Hematopoietic multipotent progenitor cell treated with erythropoietin and hydrocortisone succinate and interleukin-3 and kit ligand, for 8 days (in vitro differentiated cells): ENCODE data around the gene COG1.

Source experiments
- DNase-seq: peaks from one replicate; pipeline ENCODE4 v3.0.0-alpha.2; 2015

COG1 gene

DNA sequence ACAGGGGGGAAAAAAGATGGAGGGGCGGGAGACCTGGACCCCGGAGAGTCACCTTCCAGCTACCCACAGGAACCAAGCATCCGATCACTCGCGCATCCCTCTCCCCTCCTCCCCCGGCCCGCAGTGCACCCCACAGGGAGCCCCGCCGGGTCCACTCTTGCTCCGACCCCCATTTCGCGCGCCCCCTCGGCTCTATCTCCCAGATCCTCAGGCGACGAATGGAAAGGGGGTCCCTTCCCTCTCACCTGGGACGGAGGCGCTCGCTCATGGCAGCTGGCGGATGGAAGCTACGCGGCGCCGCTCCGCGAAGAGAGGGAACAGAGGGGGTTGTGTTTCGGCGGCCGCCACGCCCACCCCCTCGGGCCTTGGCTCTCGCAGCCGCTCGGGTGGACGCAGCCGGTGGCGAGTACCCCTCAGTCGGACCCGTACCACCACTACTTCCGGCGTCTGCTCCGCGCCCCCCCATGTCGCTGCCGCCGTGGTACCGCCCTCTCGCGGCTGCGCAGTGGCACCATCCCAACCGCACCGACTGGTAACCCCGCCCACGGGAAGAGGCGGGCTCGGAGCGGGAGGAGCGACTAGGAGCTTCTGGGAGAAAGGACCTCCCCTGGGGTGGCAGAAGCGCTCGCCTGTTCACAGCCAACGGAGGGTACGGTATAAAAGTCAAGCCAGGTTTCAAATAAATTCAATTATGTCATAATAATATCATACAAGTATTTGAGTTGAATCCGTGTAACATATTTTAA, 39.2 kb downstream of the COG1 start:
- DNase-seq: peak; percentile 95

DNA sequence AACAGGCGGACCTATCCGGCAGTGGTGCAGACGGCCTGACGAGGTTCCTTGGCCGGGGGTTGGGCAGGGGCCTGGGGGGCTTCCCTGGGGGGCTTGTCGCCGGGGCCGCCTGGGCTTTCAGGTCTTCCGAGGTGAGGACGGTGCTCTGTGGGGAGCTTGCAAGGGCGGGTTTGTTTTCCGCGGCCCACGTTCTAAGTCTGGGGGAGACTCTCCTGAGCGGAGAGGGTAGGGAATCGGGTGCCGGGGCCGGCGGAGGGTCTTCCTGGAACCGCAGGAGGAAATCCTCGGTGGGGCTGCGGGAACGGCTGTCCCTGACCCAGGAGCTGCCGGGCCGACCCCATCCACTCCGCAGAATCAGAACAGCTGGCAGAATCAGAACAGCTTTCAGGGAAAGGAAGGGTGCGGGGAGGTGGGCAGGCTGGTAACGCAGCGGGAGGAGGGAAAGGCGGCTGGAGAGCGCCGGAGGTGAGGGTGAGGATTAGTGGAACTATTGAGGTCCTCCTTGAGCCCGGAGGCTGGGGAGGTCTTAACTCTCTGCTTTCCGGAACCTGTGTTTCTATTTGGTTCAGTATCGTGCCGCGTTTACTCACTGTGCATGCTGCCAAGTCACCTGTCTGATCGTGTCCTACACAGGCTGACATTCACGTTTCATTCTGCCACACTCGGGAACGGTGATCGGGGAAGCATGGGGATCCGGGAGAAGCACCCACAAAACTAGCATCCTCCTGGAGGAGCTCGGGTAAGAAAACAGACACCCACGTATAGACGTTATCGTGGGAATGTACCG, 39.9 kb downstream of the COG1 start:
- peak; percentile 35 for DNase-seq

DNA sequence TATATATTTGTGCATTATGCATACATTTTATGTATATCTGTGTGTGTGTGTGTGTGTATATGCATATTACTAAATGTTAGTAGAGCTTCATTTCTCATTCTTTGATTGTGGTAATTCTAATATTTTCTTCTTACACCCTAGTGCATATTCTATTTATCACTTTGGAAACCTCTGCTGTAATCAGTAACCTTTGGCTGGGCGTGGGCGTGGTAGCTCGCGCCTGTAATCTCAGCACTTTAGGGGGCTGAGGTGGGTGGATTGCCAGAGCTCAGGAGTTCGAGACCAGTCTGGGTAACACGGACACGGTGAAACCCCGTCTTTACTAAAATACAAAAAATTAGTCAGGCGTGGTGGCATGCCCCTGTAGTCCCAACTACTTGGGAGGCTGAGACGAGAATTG, 41.9 kb downstream of the COG1 start:
- DNase-seq: no peak

DNA sequence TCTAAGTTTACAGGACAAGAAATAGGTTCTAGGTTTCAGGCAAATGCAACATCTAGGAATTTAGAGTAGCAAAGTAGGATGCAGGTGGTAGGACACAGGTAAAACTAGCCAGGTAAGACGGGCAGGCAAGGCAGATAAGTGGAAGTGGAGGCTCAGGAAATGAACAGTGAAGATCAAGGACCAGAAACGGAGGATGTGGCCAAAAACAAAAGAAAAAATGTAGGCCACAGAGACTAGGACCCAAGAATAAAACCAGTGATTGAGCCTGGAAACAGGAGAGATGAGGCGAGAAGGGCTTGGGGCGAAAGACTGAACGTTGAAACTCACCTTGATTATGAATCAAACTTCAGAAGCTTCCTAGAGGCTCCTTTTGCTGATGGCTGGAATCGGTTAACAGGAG, 44.9 kb downstream of the COG1 start:
- no peak for DNase-seq

DNA sequence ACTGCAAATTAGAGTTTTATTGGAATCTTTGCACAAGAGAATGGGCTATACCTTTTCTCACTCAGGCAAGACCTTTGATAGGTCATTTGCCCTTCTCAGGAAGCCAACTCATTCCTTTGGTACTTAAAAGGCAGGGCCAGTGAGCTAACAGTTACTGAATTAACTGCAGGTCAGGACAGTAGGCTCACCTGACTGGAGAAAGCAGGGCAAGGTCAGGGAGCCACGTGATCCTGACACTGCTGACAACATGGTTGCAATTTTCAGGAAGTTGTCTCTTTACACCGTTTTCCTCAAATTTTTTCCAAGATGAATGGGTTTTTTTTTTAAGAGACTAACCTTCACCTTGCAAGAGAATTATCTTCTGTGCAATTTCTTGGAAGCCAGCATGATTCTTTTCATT, 47.7 kb downstream of the COG1 start:
- no peak for DNase-seq

DNA sequence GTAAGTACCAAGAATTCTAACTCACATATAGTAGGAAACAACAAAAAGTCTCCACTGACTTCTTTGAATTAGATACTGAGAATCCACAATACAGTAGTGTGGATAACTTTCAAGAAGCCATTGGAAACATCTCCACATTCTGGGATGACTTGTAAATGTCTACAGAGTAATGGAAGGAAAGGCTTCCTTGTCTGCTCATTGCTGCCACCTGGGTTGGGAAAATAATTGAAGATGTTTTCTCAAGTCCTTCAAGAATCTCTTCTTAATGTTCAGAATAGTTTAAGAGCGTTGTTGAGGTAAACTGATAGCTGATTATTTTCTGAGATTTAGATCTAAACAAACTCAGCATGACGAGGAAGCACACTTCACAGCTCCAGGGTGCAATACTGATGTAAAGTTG, 54.9 kb downstream of the COG1 start:
- DNase-seq: no peak

DNA sequence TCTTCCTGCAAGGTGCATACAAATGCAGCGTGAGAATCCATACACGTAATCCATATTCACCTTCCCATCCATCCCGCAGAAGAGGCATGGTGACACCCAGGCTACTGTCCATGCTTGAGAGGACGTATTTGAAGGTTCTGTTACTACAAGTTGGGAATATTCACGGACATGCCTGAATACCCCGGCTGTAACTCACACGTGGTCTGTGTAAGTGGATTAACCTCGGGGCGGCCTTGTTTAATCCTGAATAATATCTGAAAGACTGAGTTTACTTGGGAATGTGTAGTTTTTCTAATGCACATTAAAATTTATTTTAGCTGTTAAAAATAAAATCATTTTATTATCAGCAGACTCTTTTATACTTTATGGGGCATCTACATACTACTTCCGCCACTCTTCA, 55.7 kb downstream of the COG1 start:
- no peak for DNase-seq

DNA sequence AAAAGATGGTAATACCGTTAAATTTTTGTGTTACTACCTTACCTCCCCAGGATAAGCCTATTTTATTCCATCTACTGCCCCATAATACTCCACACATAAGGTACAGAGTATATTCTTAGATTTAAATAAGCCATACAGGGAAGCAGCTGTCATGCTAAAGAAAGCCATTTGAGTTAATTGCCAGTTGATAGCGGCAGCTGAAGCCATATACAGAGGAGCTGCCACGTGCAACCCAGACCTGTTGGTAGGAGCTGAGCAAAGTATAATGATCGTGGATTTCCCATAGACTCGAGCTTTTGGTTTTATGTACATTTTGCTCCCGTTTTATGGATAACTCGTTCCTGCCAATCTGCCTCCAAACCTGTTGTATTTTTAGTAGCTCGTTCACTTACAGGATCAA, 56.8 kb downstream of the COG1 start:
- DNase-seq: no peak

DNA sequence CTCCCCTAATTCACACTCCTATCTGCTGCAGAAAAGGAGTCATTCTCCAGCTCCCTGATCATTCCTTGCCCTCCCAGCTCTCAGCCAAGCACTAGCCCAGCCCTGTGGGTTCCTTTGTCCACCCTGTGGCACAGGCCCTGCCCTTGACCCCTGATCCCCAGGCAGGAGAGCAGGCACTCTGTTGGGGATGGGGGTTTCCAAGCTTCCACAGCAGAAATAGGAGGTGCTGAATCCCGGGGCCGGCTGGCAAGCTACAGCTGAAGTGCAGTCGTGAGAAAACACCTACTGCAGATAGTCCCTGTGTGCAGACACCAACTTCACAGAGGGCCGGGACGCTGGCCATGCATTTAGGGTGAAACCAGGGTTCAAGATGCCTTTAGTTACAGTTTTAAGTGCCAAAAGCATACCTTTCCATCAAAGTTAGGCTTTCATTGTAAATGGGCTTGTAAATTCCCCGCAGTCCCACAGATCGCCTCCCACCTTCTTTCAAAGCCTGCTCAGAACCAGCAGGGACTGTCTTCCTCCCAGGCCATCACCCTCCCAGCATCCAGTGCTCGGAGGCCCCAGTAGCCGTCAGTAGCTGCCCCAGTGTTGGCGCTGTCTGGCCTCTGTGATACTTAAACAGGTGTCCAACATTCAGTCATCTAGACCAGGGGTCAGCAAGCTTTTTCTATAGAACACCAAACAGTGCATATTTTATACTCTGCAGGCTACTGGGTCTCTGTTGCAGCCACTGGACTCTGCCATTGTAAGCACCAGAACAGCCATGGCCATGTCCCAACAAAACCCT, 58.2 kb downstream of the COG1 start:
- no peak for DNase-seq

DNA sequence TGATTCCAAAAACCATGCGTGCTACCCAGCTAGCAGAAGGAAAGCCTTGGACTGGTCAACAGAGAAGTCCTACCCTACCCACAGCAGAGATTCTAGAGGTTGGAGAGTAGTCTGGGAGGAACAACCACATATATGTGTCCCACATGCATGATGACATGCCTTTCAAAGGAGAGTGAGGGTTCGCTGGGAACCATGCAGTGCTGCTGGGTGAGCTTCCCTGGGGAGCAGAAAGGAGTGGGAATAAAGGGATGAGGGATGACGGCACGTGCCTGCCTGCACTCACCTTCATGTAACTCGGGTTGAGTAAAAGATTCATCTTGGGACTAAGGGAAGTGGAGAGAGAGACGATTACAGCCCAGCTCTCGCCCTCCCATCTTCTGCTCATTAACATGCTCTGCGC, 59.0 kb downstream of the COG1 start:
- no peak for DNase-seq

DNA sequence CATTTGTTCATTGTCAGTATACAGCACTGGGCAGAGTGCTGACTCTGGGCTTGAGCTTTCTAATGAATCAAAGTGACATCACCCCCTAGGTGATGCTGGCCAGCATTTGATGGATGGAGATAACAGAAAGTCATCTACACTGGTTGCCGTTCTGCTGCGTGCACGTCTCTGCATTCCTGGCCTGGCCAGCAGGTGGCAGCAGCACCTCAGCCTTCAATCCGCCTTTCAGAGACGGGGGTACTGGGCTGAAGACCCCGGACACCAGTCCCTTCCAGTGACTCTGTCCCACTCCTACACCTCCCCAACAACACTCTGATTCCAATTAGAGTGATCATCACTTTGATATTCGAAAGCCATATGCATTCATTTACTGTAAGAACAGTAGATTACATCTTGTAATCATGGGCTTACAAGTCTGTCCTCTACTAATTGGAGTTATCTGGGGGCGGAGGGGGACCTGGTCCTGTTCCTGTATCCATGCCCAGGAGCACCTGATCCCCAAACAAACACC, 62.9 kb downstream of the COG1 start:
- DNase-seq: peak; percentile 44

DNA sequence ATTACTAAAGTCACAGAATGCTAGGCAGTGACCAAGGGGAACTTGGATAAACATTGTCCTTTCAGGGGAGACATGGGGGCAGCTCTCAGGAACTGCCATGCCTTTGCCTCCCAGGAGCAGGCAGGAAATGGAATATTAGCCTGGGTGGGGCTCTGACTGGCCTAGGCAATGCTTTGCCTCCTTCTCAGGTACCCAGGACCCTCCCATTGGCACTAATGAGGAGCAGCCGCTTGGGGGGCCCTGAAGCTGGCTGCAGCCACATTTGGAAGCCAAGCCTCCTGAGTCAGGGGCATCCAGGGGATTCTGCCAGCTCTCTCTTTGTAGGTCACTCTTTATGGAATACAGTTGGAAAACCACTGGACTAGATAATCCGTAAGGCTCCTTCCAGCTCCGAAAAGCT, 63.4 kb downstream of the COG1 start:
- no peak for DNase-seq

DNA sequence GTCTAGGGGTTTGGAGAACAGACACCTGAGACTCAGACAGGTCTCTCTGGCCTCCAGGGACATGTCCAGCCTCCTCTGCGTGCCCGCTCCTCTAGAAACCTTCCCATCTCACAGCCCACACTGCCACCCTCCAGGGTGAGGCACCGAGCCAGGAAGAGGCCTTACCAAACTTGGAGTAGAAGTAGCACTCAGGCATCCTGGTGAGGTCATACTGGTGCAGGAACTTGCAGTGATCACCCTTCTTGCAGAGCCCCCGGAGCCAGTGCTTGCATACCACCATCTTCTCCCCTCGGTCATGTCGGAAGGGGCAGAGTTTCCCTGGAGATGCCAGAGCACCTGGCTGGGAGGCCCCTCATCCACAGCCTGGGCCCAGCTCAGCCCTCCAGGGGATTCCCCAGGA, 64.7 kb downstream of the COG1 start:
- no peak for DNase-seq
